Measurements from ENCODE around the gene KBTBD7.

The KBTBD7 gene

DNA sequence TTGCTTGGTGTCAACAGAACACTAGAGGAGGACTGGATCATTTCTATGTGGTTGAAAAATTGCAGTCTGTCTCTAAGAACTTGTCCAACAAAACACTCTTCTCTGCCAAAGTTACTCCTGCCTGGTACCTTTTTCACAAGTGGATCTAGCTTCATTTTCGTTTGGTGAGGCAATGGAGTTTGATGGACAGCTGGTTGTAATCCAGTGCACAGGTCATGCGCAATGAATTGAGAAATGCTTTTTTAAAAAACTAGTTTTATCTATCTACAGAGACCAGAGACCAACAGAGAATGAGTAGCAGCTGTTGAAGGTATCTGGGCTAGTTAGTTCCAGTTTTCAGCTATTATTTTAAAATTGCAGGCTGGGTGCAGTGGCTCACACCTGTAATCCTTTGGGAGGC lies 49.8 kb downstream of the KBTBD7 start:
- no peak overlapping the region for H2BK5ac ChIP-seq (ENCODE audit: low read length)
- H3K27me3 ChIP-seq (ENCODE audit: insufficient read depth, low read length, poor library complexity) = no peaks in the 10 kb centered on the region
- H3K4me1 ChIP-seq (ENCODE audit: control insufficient read depth, low read depth, low read length) = no peaks in the 10 kb centered on the region
- no peak overlapping the region for H3K18ac ChIP-seq (ENCODE audit: low read length)
- no peaks in the 10 kb centered on the region for H3K79me1 ChIP-seq (ENCODE audit: low read length)
- H2BK15ac ChIP-seq (replicated peaks; ENCODE audit: low read depth) = no peak overlapping the region
- H4K5ac ChIP-seq (ENCODE audit: low read length) = no peak overlapping the region
- WGBS (ENCODE audit: extremely low coverage, insufficient coverage, low lambda C conversion rate) = no CpG with 5 or more reads among the region's 2 CpGs
- H2AK5ac ChIP-seq (ENCODE audit: low read length) = no peak overlapping the region
- H4K8ac ChIP-seq (ENCODE audit: low read depth, low read length) = no peak overlapping the region
- H3K4me2 ChIP-seq (ENCODE audit: low read length) = no peak overlapping the region
- H3K4ac ChIP-seq (ENCODE audit: low read depth, low read length) = no peak overlapping the region
- no peak for DNase-seq
- no peak overlapping the region for H3K23ac ChIP-seq (ENCODE audit: low read length)
- H3K56ac ChIP-seq (ENCODE audit: low read length) = no peak overlapping the region
- no peak overlapping the region for H3K9ac ChIP-seq (ENCODE audit: low read length)
- no peak overlapping the region for H3K4me3 ChIP-seq (ENCODE audit: low read length)
- H3K36me3 ChIP-seq (ENCODE audit: control insufficient read depth, insufficient read depth, low read length) = no peaks in the 10 kb centered on the region
- no peak overlapping the region for H3K27ac ChIP-seq (ENCODE audit: low read depth, low read length)
- no peaks in the 10 kb centered on the region for H3K79me2 ChIP-seq (ENCODE audit: control insufficient read depth, insufficient read depth, low read length)
- H2BK120ac ChIP-seq (ENCODE audit: low read depth, low read length) = no peak overlapping the region

Measured in mesendoderm (in vitro differentiated cells).